Gastroesophageal sphincter (tissue), 4 donors: ENCODE measurements around the gene CNKSR1. TPM values are rescaled to one million over a fixed set of nuclear protein-coding genes. Genes with fewer than 3 reads are reported as not detected.

Experiments used
- ATAC-seq: fragments of 150-250 bp; one replicate; pipeline ENCODE4 v1.9.1; 2016; ENCODE audit warnings: mild to moderate bottlenecking, moderate library complexity
- H3K27ac ChIP-seq, 4 donors: fragments of 200-600 bp; sonication (generic) in 3 of 4; 1 replicate in 3 of 4; 2 replicates in 1 of 4; pipeline ENCODE4 v1.5.1; 2016 to 2019
- H3K27me3 ChIP-seq: fragments of 200-600 bp; sonication (generic); one replicate; pipeline ENCODE4 v1.5.1; 2019
- H3K36me3 ChIP-seq, 2 donors: fragments of 200-600 bp; sonication (generic); one replicate each; pipeline ENCODE4 v1.5.1; 2019; ENCODE audit warnings: control low read depth in 1 of 2
- H3K4me1 ChIP-seq, 3 donors: fragments of 200-600 bp; sonication (generic); 1 replicate in 2 of 3; 2 replicates in 1 of 3; pipeline ENCODE4 v1.5.1; 2016 to 2019; ENCODE audit warnings: control low read depth in 2 of 3
- H3K4me3 ChIP-seq, 2 donors: fragments of 200-600 bp; sonication (generic); one replicate each; pipeline ENCODE4 v1.5.1; 2019; ENCODE audit warnings: mild to moderate bottlenecking in 1 of 2, moderate library complexity in 1 of 2
- H3K9me3 ChIP-seq, 3 donors: fragments of 200-600 bp; sonication (generic); one replicate each; pipeline ENCODE4 v1.5.1; 2017 to 2019; ENCODE audit warnings: control low read depth in 2 of 3
- CTCF ChIP-seq, 4 experiments: fragments of 200-600 bp in 2 of 4; fragments of 450-650 bp in 2 of 4; sonication (generic) in 1 of 4; IDR thresholded peaks; one replicate each; pipeline ENCODE4 v1.5.1; 2017 to 2019; ENCODE audit warnings: antibody characterized with exemption in 4 of 4, mild to moderate bottlenecking in 2 of 4, moderate library complexity in 2 of 4
- EP300 ChIP-seq: sonication (generic); formaldehyde crosslinking; IDR thresholded peaks from one replicate; pipeline ENCODE4 v1.6.1; 2017; ENCODE audit warnings: antibody characterized with exemption, mild to moderate bottlenecking
- POLR2A ChIP-seq, 2 donors: fragments of 450-650 bp; IDR thresholded peaks; one replicate each; pipeline ENCODE4 v1.6.1; 2017; ENCODE audit warnings: antibody characterized with exemption in 2 of 2, mild to moderate bottlenecking in 2 of 2, moderate library complexity in 1 of 2
- POLR2AphosphoS5 ChIP-seq: sonication (generic); formaldehyde crosslinking; IDR thresholded peaks from one replicate; pipeline ENCODE4 v1.6.1; 2017; ENCODE audit warnings: antibody characterized with exemption
- WGBS, 2 donors: methylation state at CpG; one replicate each; pipeline ENCODE4 v1.1.5; 2018; ENCODE audit warnings: low coverage in 1 of 2; 5-methylcytosine and 5-hydroxymethylcytosine counted together
- total RNA-seq, 4 donors: library from RNA; depleted of rRNA; stranded (reverse); fragments of >200 nt; gene quantifications; one replicate each; pipeline ENCODE4 v1.1.0, GENCODE V29; 2016

The CNKSR1 gene
- 1 to 10 TPM in 2 of 4 donors, under 1 TPM in 1, not detected in 1; 0.81 to 1.7 (median 1.1) TPM for total RNA-seq

GRCh38 chr1:26177182-26177684 lies at the start of gene CNKSR1:
TSS of gene CNKSR1 (plus strand) at chr1:26177491. CDS start at chr1:26177548, 57 bp downstream.
- no peak for ATAC-seq
- 0 to 37% methylated on average over 1 to 3 of the region's 21 CpGs for WGBS, 2 donors

GRCh38 chr1:26129778-26130177 lies 47.5 kb upstream of the CNKSR1 start:
- Histone ChIP-seq H3K27ac (no peak overlapping the region), H3K27me3 (no peaks in the 10 kb centered on the region), H3K4me3 (no peak overlapping the region), H3K4me1 (peaks cover 0 to 4% (median 0%) of the 10 kb centered on the region in 3 donors), H3K36me3 (no peaks in the 10 kb centered on the region), H3K9me3 (no peaks in the 10 kb centered on the region)
- ATAC-seq, result no peak
- 91 to 92% methylated on average over 3 to 4 of the region's 4 CpGs for WGBS, 2 donors
- TF ChIP-seq EP300 (no peak), POLR2AphosphoS5 (no peak), CTCF (IDR thresholded peaks at IDR 0.05) (no peak), POLR2A (IDR thresholded peaks at IDR 0.05) (no peak)

More at GRCh38 chr1:26177182-26177684, at the start of gene CNKSR1:
- TF ChIP-seq EP300 (no peak), CTCF (IDR thresholded peaks at IDR 0.05) (no peak), POLR2A (IDR thresholded peaks at IDR 0.05) (no peak), POLR2AphosphoS5 (no peak)
- no peak within 1 kb of the TSS for H3K4me3 ChIP-seq
- H3K9me3 ChIP-seq, result no peaks in the 10 kb centered on the region
- no peaks in the 10 kb centered on the region for H3K27me3 ChIP-seq
- no peak within 1 kb of the TSS for H3K27ac ChIP-seq
- H3K4me1 ChIP-seq, result no peaks in the 10 kb centered on the region
- H3K36me3 ChIP-seq, result no peaks in the 10 kb centered on the region

- Histone ChIP-seq H3K4me1 (no peaks in the 10 kb centered on the region), H3K4me3 (no peak overlapping the region), H3K9me3 (no peaks in the 10 kb centered on the region), H3K27me3 (no peaks in the 10 kb centered on the region), H3K27ac (no peak overlapping the region), H3K36me3 (no peaks in the 10 kb centered on the region)
- TF ChIP-seq POLR2A (IDR thresholded peaks at IDR 0.05) (no peak), EP300 (no peak), POLR2AphosphoS5 (no peak)
- no peak for ATAC-seq
- WGBS, 2 donors, result 43 to 60% methylated on average over 1 of the region's 1 CpG
Observed at GRCh38 chr1:26130695-26131094, 46.6 kb upstream of the CNKSR1 start.

GRCh38 chr1:26132128-26132833 lies 45.0 kb upstream of the CNKSR1 start:
- Histone ChIP-seq H3K27me3 (no peaks in the 10 kb centered on the region), H3K27ac (no peak overlapping the region), H3K4me1 (no peaks in the 10 kb centered on the region), H3K4me3 (no peak overlapping the region), H3K36me3 (no peaks in the 10 kb centered on the region), H3K9me3 (no peaks in the 10 kb centered on the region)
- no peak for TF ChIP-seq CTCF (IDR thresholded peaks at IDR 0.05)
- no peak for TF ChIP-seq POLR2A (IDR thresholded peaks at IDR 0.05)
- TF ChIP-seq POLR2AphosphoS5, result no peak
- no peak for TF ChIP-seq EP300
- 64 to 81% methylated on average over 4 to 5 of the region's 5 CpGs for WGBS, 2 donors
- ATAC-seq, result no peak

- WGBS, 2 donors, result no CpG with 5 or more reads among the region's 2 CpGs
- TF ChIP-seq EP300 (no peak), POLR2A (IDR thresholded peaks at IDR 0.05) (no peak), CTCF (IDR thresholded peaks at IDR 0.05) (no peak), POLR2AphosphoS5 (no peak)
- no peaks in the 10 kb centered on the region for H3K9me3 ChIP-seq
- no peaks in the 10 kb centered on the region for H3K36me3 ChIP-seq
- no peaks in the 10 kb centered on the region for H3K4me1 ChIP-seq
- ATAC-seq, result no peak
- no peaks in the 10 kb centered on the region for H3K27me3 ChIP-seq
- H3K27ac ChIP-seq, result no peak overlapping the region
- no peak overlapping the region for H3K4me3 ChIP-seq
Observed at GRCh38 chr1:26132834-26133167, 44.5 kb upstream of the CNKSR1 start.
